AG04449 (cell line): ENCODE results near the gene LRRC8C.

ENCODE experiments used
- CTCF ChIA-PET: fragments of 350-600 bp; formaldehyde crosslinking; extraction: SDS; loops from one replicate; lab custom pipeline; 2021; ENCODE audit warnings: antibody characterized with exemption; lab: Yijun Ruan, JAX
- POLR2A ChIA-PET: fragments of 400-600, 350-600 bp; formaldehyde crosslinking; extraction: SDS; loops from one replicate; lab custom pipeline; 2020; ENCODE audit warnings: antibody characterized with exemption, inconsistent platforms; lab: Yijun Ruan, JAX
- DNase-seq: peaks from one replicate; pipeline ENCODE4 v3.0.0-alpha.2; 2010; ENCODE audit warnings: low read depth, low spot score
- H3K4me3 ChIP-seq: 2 replicates; pipeline ENCODE4 v1.5.1; 2011; ENCODE audit warnings: low read depth, mild to moderate bottlenecking, control low read depth, low read length
- CTCF ChIP-seq: IDR thresholded peaks from one replicate; pipeline ENCODE4 v1.5.1; 2011; ENCODE audit warnings: mild to moderate bottlenecking, moderate library complexity, low read length, control low read depth, inconsistent platforms; ENCODE audit not compliant: insufficient read depth; ENCODE audit errors: missing control alignments

The LRRC8C gene

GRCh38 chr1:89706700-89707012, 73.7 kb downstream of the LRRC8C start:
- CTCF ChIA-PET: interaction anchor here (1.0 kb wide), 1 partner anchor 11 kb away, joined by 3 read pairs; no protein-coding TSS in a partner anchor
- POLR2A ChIA-PET: no interaction called here
- DNase-seq: no peak
- no peak overlapping the region for H3K4me3 ChIP-seq
- no peak for TF ChIP-seq CTCF

GRCh38 chr1:89708751-89709375, 75.9 kb downstream of the LRRC8C start:
- ChIA-PET CTCF (interaction anchor here (0.7 to 1.8 kb wide), 4 partner anchors 9 to 54 kb away, joined by 3 to 4 read pairs (median 4); no protein-coding TSS in a partner anchor), POLR2A (interaction anchor here (1.0 kb wide), 1 partner anchor 76 kb away, joined by 4 read pairs; the partner anchor contains the start of gene LRRC8C)
- no peak overlapping the region for H3K4me3 ChIP-seq
- no peak for TF ChIP-seq CTCF
- no peak for DNase-seq

GRCh38 chr1:89710498-89711139, 77.7 kb downstream of the LRRC8C start:
- POLR2A ChIA-PET: no interaction called here
- no peak for TF ChIP-seq CTCF
- DNase-seq: no peak
- no peak overlapping the region for H3K4me3 ChIP-seq
- CTCF ChIA-PET: interaction anchor here (0.8 kb wide), 1 partner anchor 9 kb away, joined by 3 read pairs; no protein-coding TSS in a partner anchor

GRCh38 chr1:89711140-89711778, 78.3 kb downstream of the LRRC8C start:
- no peak overlapping the region for H3K4me3 ChIP-seq
- no peak for DNase-seq
- TF ChIP-seq CTCF: no peak
- CTCF ChIA-PET: interaction anchor here (0.8 kb wide), 1 partner anchor 8 kb away, joined by 3 read pairs; no protein-coding TSS in a partner anchor
- POLR2A ChIA-PET: no interaction called here

GRCh38 chr1:89712420-89712819, 79.5 kb downstream of the LRRC8C start:
- no peak overlapping the region for H3K4me3 ChIP-seq
- TF ChIP-seq CTCF: no peak
- no peak for DNase-seq
- ChIA-PET CTCF (no interaction called here), POLR2A (no interaction called here)

- ChIA-PET CTCF (interaction anchor here (1.5 kb wide), 1 partner anchor 47 kb away, joined by 4 read pairs; no protein-coding TSS in a partner anchor), POLR2A (no interaction called here)
- no peak overlapping the region for H3K4me3 ChIP-seq
- DNase-seq: no peak
- TF ChIP-seq CTCF: no peak
Observed at GRCh38 chr1:89715677-89716076, 82.8 kb downstream of the LRRC8C start.
